Osteoblast (primary cell): ENCODE data around the gene PFKL. TPM values are rescaled to one million over a fixed set of nuclear protein-coding genes. Genes with fewer than 3 reads are reported as not detected.

Experiments used
- DNase-seq: peaks from one replicate; pipeline ENCODE4 v3.0.0; 2011; ENCODE audit warnings: low spot score, mixed read lengths; ENCODE audit not compliant: insufficient read length; ENCODE audit errors: missing footprints
- H2AFZ ChIP-seq: 2 replicates; pipeline ENCODE4 v1.6.0; 2011; ENCODE audit warnings: mild to moderate bottlenecking, low read length
- H3K27ac ChIP-seq: 2 replicates; pipeline ENCODE4 v1.5.1; 2011; ENCODE audit warnings: mild to moderate bottlenecking, low read depth, low read length, moderate library complexity
- H3K27me3 ChIP-seq: 2 replicates; pipeline ENCODE4 v1.6.0; 2012; ENCODE audit warnings: mild to moderate bottlenecking, control low read depth, inconsistent platforms, low read length, moderate library complexity; ENCODE audit not compliant: insufficient read depth
- H3K36me3 ChIP-seq: 2 replicates; pipeline ENCODE4 v1.5.1; 2011; ENCODE audit warnings: mild to moderate bottlenecking, low read length, control low read depth, moderate library complexity; ENCODE audit not compliant: insufficient read depth
- H3K4me1 ChIP-seq: 2 replicates; pipeline ENCODE4 v1.5.1; 2011; ENCODE audit warnings: mild to moderate bottlenecking, low read length, control low read depth, moderate library complexity; ENCODE audit not compliant: insufficient read depth
- H3K4me2 ChIP-seq: 2 replicates; pipeline ENCODE4 v1.6.0; 2011; ENCODE audit warnings: mild to moderate bottlenecking, low read length; ENCODE audit not compliant: insufficient read depth
- H3K4me3 ChIP-seq: fragments of 200-600 bp; sonication (generic); 3 replicates; pipeline ENCODE4 v1.5.1; 2012; ENCODE audit warnings: mild to moderate bottlenecking, low read length, inconsistent platforms; ENCODE audit not compliant: insufficient read depth
- H3K79me2 ChIP-seq: 2 replicates; pipeline ENCODE4 v1.6.0; 2012; ENCODE audit warnings: mild to moderate bottlenecking, low read length, control low read depth, inconsistent platforms; ENCODE audit not compliant: insufficient read depth
- H3K9me3 ChIP-seq: 2 replicates; pipeline ENCODE4 v1.5.1; 2011; ENCODE audit warnings: low read depth, low read length, control low read depth
- H4K20me1 ChIP-seq: 2 replicates; pipeline ENCODE4 v1.6.0; 2012; ENCODE audit warnings: mild to moderate bottlenecking, low read length, control low read depth; ENCODE audit not compliant: insufficient read depth
- total RNA-seq: library from RNA; depleted of rRNA; stranded (reverse); fragments of >200 nt; gene quantifications from 2 replicates; pipeline ENCODE4 v1.2.3, GENCODE V29; 2012
- TF ChIP-seq, protein P1 (sequence below): IDR thresholded peaks from 2 replicates; pipeline ENCODE4 v1.5.1; 2011; ENCODE audit warnings: mild to moderate bottlenecking, low read depth, low read length, moderate library complexity; ENCODE audit errors: extremely low read depth

Gene PFKL
- total RNA-seq, 1 donor = 114 TPM

DNA sequence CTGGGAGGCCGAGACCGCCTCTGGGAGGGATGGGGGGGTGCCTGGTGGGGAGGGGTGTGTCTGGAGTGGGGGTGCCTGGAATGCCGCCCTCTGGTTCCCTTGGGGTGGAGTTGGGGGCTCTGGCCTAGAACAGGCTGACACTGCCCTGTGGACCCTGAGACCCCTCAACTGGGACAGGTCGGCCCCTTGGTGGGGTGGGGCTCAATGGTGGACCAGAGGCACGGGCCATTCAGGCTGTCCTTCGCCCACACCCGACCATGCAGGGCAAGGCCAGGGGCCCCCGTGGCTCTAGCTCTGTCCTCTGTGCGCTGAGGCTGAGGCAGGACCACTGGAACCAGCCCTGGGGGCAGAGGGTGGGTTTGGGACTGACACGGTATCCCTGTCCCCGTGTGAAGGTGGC, 14.7 kb downstream of the PFKL start:
- Histone ChIP-seq H3K4me2 (no peak overlapping the region), H3K79me2 (no peaks in the 10 kb centered on the region), H3K9me3 (no peaks in the 10 kb centered on the region), H3K4me3 (no peak overlapping the region), H2AFZ (no peak overlapping the region), H3K27me3 (no peaks in the 10 kb centered on the region), H3K4me1 (no peaks in the 10 kb centered on the region), H3K27ac (no peak overlapping the region), H4K20me1 (peaks cover 2% of the 10 kb centered on the region), H3K36me3 (peaks cover 7% of the 10 kb centered on the region)
- TF ChIP-seq, protein P1, sequence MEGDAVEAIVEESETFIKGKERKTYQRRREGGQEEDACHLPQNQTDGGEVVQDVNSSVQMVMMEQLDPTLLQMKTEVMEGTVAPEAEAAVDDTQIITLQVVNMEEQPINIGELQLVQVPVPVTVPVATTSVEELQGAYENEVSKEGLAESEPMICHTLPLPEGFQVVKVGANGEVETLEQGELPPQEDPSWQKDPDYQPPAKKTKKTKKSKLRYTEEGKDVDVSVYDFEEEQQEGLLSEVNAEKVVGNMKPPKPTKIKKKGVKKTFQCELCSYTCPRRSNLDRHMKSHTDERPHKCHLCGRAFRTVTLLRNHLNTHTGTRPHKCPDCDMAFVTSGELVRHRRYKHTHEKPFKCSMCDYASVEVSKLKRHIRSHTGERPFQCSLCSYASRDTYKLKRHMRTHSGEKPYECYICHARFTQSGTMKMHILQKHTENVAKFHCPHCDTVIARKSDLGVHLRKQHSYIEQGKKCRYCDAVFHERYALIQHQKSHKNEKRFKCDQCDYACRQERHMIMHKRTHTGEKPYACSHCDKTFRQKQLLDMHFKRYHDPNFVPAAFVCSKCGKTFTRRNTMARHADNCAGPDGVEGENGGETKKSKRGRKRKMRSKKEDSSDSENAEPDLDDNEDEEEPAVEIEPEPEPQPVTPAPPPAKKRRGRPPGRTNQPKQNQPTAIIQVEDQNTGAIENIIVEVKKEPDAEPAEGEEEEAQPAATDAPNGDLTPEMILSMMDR = no peak
- no peak for DNase-seq

DNA sequence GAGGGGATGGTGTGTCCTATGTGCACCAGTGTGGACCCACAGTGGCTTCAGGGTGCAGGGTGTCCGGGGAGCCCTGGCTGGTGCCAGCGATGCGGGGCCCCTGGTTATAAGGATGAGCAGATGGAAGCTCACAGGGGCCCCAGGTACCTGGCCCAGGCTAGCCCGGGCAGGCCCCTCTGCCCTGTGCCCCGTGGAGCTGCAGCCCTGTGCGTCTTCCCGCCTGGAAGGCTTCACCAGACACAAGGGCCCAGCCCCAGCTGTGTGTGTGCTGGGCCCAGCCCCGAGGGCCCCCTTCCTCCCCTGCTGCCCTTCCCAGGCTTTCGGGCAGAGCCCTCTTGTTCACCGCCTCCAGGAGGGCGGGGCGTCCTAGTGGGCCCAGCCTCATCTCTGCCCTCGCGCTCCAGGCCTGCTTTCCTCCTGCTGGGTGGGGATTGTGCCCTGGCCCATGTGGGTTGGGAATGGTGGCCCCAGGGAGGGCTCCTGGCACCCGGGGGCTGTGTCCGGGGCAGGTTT, 15.9 kb downstream of the PFKL start:
- Histone ChIP-seq H3K4me3 (no peak overlapping the region), H4K20me1 (peaks cover 2% of the 10 kb centered on the region), H2AFZ (no peak overlapping the region), H3K4me1 (no peaks in the 10 kb centered on the region), H3K36me3 (peaks cover 7% of the 10 kb centered on the region), H3K79me2 (no peaks in the 10 kb centered on the region), H3K27ac (no peak overlapping the region), H3K4me2 (no peak overlapping the region), H3K27me3 (no peaks in the 10 kb centered on the region), H3K9me3 (no peaks in the 10 kb centered on the region)
- DNase-seq = no peak
- TF ChIP-seq, protein P1 = no peak

DNA sequence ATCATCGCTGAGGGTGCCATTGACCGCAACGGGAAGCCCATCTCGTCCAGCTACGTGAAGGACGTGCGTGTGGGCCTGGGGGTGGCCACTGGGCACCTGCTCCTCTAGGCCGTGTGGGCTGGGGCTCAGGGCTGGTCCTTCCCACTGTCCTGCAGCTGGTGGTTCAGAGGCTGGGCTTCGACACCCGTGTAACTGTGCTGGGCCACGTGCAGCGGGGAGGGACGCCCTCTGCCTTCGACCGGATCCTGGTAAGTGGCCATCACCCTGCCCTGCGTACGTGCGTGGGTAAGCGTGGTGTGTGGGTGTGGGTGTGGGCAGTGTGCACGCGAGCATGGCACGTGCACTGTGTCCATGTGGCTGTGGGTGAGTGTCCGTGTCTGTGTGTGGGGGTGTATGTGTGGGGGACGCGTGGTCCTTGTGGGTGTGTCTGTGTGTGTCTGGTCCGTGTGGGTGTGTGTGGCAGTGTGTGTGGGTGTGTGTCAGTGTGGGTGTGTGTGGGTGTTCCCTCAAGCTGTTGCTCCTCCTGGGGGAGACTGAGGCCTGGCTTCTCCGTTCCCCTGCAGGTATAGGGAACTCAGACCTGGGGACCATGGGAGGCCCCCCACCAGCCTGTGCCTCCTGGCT, 16.5 kb downstream of the PFKL start:
- no peak for DNase-seq
- Histone ChIP-seq H3K36me3 (peaks cover 2% of the 10 kb centered on the region), H3K27me3 (no peaks in the 10 kb centered on the region), H3K4me3 (no peak overlapping the region), H3K9me3 (no peaks in the 10 kb centered on the region), H3K79me2 (no peaks in the 10 kb centered on the region), H3K27ac (no peak overlapping the region), H3K4me2 (no peak overlapping the region), H4K20me1 (no peaks in the 10 kb centered on the region), H2AFZ (no peak overlapping the region), H3K4me1 (no peaks in the 10 kb centered on the region)
- TF ChIP-seq, protein P1 = no peak

DNA sequence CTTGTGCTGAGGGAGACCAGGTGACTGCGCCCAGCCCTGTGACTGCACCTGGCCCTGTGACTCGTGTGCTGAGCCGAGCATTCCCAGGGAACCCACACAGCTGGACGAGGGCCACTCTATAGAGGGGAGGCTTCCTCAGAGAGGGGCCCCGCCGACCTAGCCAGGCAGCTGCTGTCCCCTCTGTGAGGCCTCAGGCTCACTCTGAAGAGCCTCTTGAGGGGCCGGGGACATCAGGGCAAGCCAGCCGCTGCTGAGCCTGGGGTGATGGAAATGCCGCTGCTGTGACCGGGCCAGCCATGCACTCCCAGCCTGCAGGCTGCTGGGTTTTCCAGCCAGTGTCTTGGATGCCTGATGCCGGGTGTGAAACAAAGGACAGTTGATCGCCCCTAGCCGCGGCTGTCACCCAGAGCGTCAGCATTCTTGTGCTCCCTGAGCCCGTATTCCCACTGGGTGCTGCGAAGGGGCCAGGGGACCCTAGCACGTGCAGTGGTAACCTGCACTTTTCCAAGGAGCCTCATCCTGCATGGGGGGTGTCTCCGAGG, 17.5 kb downstream of the PFKL start:
- Histone ChIP-seq H3K27me3 (no peaks in the 10 kb centered on the region), H4K20me1 (no peaks in the 10 kb centered on the region), H2AFZ (no peak overlapping the region), H3K4me1 (no peaks in the 10 kb centered on the region), H3K27ac (no peak overlapping the region), H3K36me3 (no peaks in the 10 kb centered on the region), H3K4me2 (no peak overlapping the region), H3K4me3 (no peak overlapping the region), H3K9me3 (no peaks in the 10 kb centered on the region), H3K79me2 (no peaks in the 10 kb centered on the region)
- TF ChIP-seq, protein P1 = no peak
- no peak for DNase-seq
